ENCODE measurements around the gene KRTAP10-5. TPM values are rescaled to one million over a fixed set of nuclear protein-coding genes. Genes with fewer than 3 reads are reported as not detected.

Gene KRTAP10-5
- total RNA-seq, 1 experiment from 2014 or later: not detected

DNA sequence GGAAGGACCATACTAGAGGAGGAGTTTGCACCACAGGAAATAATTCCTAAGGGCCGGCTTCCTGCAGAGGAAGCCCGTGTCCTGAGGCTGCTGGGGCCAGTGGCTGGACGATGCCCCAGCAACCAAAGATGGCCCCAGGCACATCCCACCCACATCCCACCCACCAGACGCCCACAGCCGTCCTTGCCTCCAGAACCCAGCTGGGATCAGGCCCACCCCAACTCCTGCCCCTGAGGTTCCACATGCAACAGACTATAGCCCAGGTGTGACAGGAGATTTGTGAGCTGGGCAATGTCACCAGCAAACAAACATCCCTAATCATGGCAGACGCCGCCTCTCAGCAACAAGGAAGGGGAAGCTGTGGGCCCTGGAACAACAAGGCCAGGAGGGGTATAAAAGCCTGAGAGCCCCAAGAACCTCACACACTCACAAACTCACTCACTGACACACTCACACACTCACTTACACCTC lies 46.3 kb upstream of the KRTAP10-5 start, which contains the start of gene KRTAP10-9:
KRTAP10-9 (plus strand) TSS at position 421 of the 471 bp plus-strand sequence. CDS start 79 bp downstream, outside the sequence.
- ChIA-PET POLR2A (no interaction called here), CTCF (no interaction called here)
- Mint-ChIP-seq H3K4me3 (ENCODE audit: unreplicated experiment) (no peak within 1 kb of the TSS), H3K9me3 (ENCODE audit: unreplicated experiment) (peaks cover 53% of the 10 kb centered on the region), H3K27me3 (ENCODE audit: insufficient read depth, unreplicated experiment) (no peaks in the 10 kb centered on the region), H3K4me1 (ENCODE audit: low read depth, unreplicated experiment) (no peaks in the 10 kb centered on the region), H3K27ac (ENCODE audit: unreplicated experiment) (no peak within 1 kb of the TSS), H3K36me3 (ENCODE audit: insufficient read depth, unreplicated experiment) (no peaks in the 10 kb centered on the region)
- no peak within 1 kb of the TSS for H3K4me3 ChIP-seq (ENCODE audit: low read depth, low read length)
- TF ChIP-seq CTCF (IDR thresholded peaks at IDR 0.05; ENCODE audit: insufficient read depth in 1 of 2, low read depth in 1 of 2, low read length in 1 of 2, severe bottlenecking in 1 of 2, unreplicated experiment in 1 of 2): no peak
- no peaks in the 10 kb centered on the region for H3K27me3 ChIP-seq (replicated peaks; ENCODE audit: control insufficient read depth, insufficient read depth, low read length)
- H3K36me3 ChIP-seq (ENCODE audit: control insufficient read depth, insufficient read depth, low read length): no peaks in the 10 kb centered on the region
- no peaks in the 10 kb centered on the region for H3K4me1 ChIP-seq
- intact Hi-C loops (cut with micrococcal nuclease; ENCODE audit: unreplicated experiment): no loop called here
- no TSS peak for BruUV-seq (replicated peaks)
- no peak for DNase-seq
- peaks cover 16% of the 10 kb centered on the region; the same call in 1 of the 2 replicates for H3K9me3 ChIP-seq

- POLR2A ChIA-PET: no interaction called here
- no peaks in the 10 kb centered on the region for H3K36me3 ChIP-seq (ENCODE audit: control insufficient read depth, insufficient read depth, low read length)
These were observed 45.9 kb upstream of the KRTAP10-5 start for GRCh38 chr21:44626262-44626661.

DNA sequence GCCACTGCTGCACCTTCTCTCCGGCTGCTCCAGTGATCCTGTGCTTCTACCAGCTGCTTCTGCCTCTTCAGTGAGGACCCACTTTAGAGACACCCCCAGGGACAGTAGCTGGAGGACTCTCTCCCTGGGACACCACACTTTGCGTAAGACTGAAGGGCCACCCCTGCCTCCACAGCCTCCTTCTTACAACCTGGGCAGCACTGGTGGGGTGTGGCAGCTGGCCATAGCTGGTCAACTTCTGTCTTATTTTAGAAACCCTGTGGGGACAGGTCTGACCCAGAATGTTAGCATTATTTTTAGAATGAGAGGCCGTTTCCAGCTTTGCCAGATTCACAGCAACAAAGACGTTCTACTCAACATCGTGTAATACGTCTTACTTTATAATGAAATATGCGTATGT lies 45.4 kb upstream of the KRTAP10-5 start:
- BruUV-seq (replicated peaks): no TSS peak
- Histone ChIP-seq H3K4me1 (no peaks in the 10 kb centered on the region), H3K9me3 (peaks cover 14% of the 10 kb centered on the region), H3K27me3 (replicated peaks; ENCODE audit: control insufficient read depth, insufficient read depth, low read length) (no peaks in the 10 kb centered on the region), H3K36me3 (ENCODE audit: control insufficient read depth, insufficient read depth, low read length) (no peaks in the 10 kb centered on the region), H3K4me3 (ENCODE audit: low read depth, low read length) (no peak overlapping the region)
- ChIA-PET CTCF (no interaction called here), POLR2A (no interaction called here)
- intact Hi-C loops (cut with micrococcal nuclease; ENCODE audit: unreplicated experiment): no loop called here
- Mint-ChIP-seq H3K4me3 (ENCODE audit: unreplicated experiment) (no peak overlapping the region), H3K36me3 (ENCODE audit: insufficient read depth, unreplicated experiment) (no peaks in the 10 kb centered on the region), H3K4me1 (ENCODE audit: low read depth, unreplicated experiment) (no peaks in the 10 kb centered on the region), H3K9me3 (ENCODE audit: unreplicated experiment) (peaks cover 46% of the 10 kb centered on the region), H3K27ac (ENCODE audit: unreplicated experiment) (no peak overlapping the region), H3K27me3 (ENCODE audit: insufficient read depth, unreplicated experiment) (no peaks in the 10 kb centered on the region)
- TF ChIP-seq CTCF (IDR thresholded peaks at IDR 0.05; ENCODE audit: insufficient read depth in 1 of 2, low read depth in 1 of 2, low read length in 1 of 2, severe bottlenecking in 1 of 2, unreplicated experiment in 1 of 2): no peak
- DNase-seq: no peak

More at GRCh38 chr21:44626262-44626661, 45.9 kb upstream of the KRTAP10-5 start:
- H3K4me3 Mint-ChIP-seq (ENCODE audit: unreplicated experiment): no peak overlapping the region
- no peaks in the 10 kb centered on the region for H3K4me1 Mint-ChIP-seq (ENCODE audit: low read depth, unreplicated experiment)
- no peak overlapping the region for H3K27ac Mint-ChIP-seq (ENCODE audit: unreplicated experiment)
- no TSS peak for BruUV-seq (replicated peaks)
- Histone ChIP-seq H3K9me3 (peaks cover 12% of the 10 kb centered on the region; the same call in 1 of the 2 replicates), H3K4me3 (ENCODE audit: low read depth, low read length) (no peak overlapping the region), H3K4me1 (no peaks in the 10 kb centered on the region), H3K27me3 (replicated peaks; ENCODE audit: control insufficient read depth, insufficient read depth, low read length) (no peaks in the 10 kb centered on the region)
- peaks cover 48% of the 10 kb centered on the region for H3K9me3 Mint-ChIP-seq (ENCODE audit: unreplicated experiment)
- DNase-seq: no peak
- no peak for TF ChIP-seq CTCF (IDR thresholded peaks at IDR 0.05; ENCODE audit: insufficient read depth in 1 of 2, low read depth in 1 of 2, low read length in 1 of 2, severe bottlenecking in 1 of 2, unreplicated experiment in 1 of 2)
- CTCF ChIA-PET: no interaction called here
- no peaks in the 10 kb centered on the region for H3K36me3 Mint-ChIP-seq (ENCODE audit: insufficient read depth, unreplicated experiment)
- intact Hi-C loops (cut with micrococcal nuclease; ENCODE audit: unreplicated experiment): no loop called here
- no peaks in the 10 kb centered on the region for H3K27me3 Mint-ChIP-seq (ENCODE audit: insufficient read depth, unreplicated experiment)

Data from Caco-2 (cell line).